Measurements from ENCODE around the gene ARPC3. TPM values are rescaled to one million over a fixed set of nuclear protein-coding genes. Genes with fewer than 3 reads are reported as not detected.

ARPC3 gene
- total and polyA plus RNA-seq, 9 of the 15 experiments (the other 6 are each of a cell fraction or from before 2014, with no cell fraction given): 74.2 to 575 (median 345) TPM

- TF ChIP-seq STAT6 (CRISPR knock-in tag; IDR thresholded peaks at IDR 0.05) (no peak), ELF4 (CRISPR knock-in tag; IDR thresholded peaks at IDR 0.05) (no peak), KAT7 (CRISPR knock-in tag; IDR thresholded peaks at IDR 0.05; ENCODE audit: borderline replicate concordance) (no peak), RBM14 (IDR thresholded peaks at IDR 0.05; ENCODE audit: borderline replicate concordance, insufficient read depth, low read depth, low read length) (no peak), MEF2D (tag; conservative IDR thresholded peaks at IDR 0.05; ENCODE audit: low read depth) (no peak), MGA (IDR thresholded peaks at IDR 0.05) (peak; percentile 76), BMI1 (IDR thresholded peaks at IDR 0.05; ENCODE audit: low read length) (no peak), MXI1 (IDR thresholded peaks at IDR 0.05; ENCODE audit: low read depth, low read length) (no peak), HDAC2 (IDR thresholded peaks at IDR 0.05) (no peak), TCF7L2 (IDR thresholded peaks at IDR 0.05; ENCODE audit: low read depth, low read length) (no peak), KDM1A (IDR thresholded peaks at IDR 0.05) (0 out of 4 replicates have a peak, but pooled peaks of 1 of the 2 experiments have one; percentile 8)
- TF ChIP-seq, protein P1, sequence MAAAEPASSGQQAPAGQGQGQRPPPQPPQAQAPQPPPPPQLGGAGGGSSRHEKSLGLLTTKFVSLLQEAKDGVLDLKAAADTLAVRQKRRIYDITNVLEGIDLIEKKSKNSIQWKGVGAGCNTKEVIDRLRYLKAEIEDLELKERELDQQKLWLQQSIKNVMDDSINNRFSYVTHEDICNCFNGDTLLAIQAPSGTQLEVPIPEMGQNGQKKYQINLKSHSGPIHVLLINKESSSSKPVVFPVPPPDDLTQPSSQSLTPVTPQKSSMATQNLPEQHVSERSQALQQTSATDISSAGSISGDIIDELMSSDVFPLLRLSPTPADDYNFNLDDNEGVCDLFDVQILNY (CRISPR knock-in tag; IDR thresholded peaks at IDR 0.05): no peak
Observed at GRCh38 chr12:110498984-110499706, 49.0 kb upstream of the ARPC3 start (continued).
